B cell (primary cell): ENCODE results near the gene SLC25A40. TPM values are rescaled to one million over a fixed set of nuclear protein-coding genes. Genes with fewer than 3 reads are reported as not detected.

Source experiments
- polyA plus RNA-seq: library from polyadenylated mRNA; depleted of rRNA; stranded (reverse); fragments of >200 nt; gene quantifications from 2 replicates; pipeline ENCODE4 v1.2.3, GENCODE V29; 2012
- total RNA-seq, 2 donors: library from RNA; stranded (reverse); fragments of 120-200 nt in 1 of 2; gene quantifications; 1 replicate in 1 of 2; 2 replicates in 1 of 2; pipeline versions ENCODE4 v1.2.3 to v1.2.4, GENCODE V29; 2013 to 2022

Gene SLC25A40
- total and polyA plus RNA-seq, 2 donors (not counting 1 experiment from before 2014, with no cell fraction given) = 10.5 to 28.1 TPM

Other genes with a start within 250 kb of the SLC25A40 start
- 0.22 and 0.49 TPM in 2 replicates for gene RUNDC3B, start 248.0 kb downstream of the SLC25A40 start, total RNA-seq
- gene RUNDC3B, start 248.0 kb downstream of the SLC25A40 start, polyA plus RNA-seq = 0.30 TPM in 1 of 2 replicates, not detected in the other
- gene DBF4, start 133 bp upstream of the SLC25A40 start, total RNA-seq = 21.0 and 27.6 TPM in 2 replicates
- gene DBF4, start 133 bp upstream of the SLC25A40 start, polyA plus RNA-seq = 7.8 and 21.7 TPM in 2 replicates
- gene ADAM22, start 57.9 kb upstream of the SLC25A40 start, total RNA-seq = 1.8 and 2.0 TPM in 2 replicates
- 0.23 and 0.30 TPM in 2 replicates for gene ADAM22, start 57.9 kb upstream of the SLC25A40 start, polyA plus RNA-seq